ENCODE measurements around the gene GALR2.
"Not testable (repeated sequence)": the region's sequence is repeated elsewhere in the genome, so short reads cannot be mapped to it uniquely, and the experiment has no call there.

Gene GALR2

GRCh38 chr17:76076765-76077583 lies 2.4 kb downstream of the GALR2 start:
- no peak for TF ChIP-seq EZH2 (IDR thresholded peaks at IDR 0.05; ENCODE audit: borderline replicate concordance, low read length)
- TF ChIP-seq, protein P1, sequence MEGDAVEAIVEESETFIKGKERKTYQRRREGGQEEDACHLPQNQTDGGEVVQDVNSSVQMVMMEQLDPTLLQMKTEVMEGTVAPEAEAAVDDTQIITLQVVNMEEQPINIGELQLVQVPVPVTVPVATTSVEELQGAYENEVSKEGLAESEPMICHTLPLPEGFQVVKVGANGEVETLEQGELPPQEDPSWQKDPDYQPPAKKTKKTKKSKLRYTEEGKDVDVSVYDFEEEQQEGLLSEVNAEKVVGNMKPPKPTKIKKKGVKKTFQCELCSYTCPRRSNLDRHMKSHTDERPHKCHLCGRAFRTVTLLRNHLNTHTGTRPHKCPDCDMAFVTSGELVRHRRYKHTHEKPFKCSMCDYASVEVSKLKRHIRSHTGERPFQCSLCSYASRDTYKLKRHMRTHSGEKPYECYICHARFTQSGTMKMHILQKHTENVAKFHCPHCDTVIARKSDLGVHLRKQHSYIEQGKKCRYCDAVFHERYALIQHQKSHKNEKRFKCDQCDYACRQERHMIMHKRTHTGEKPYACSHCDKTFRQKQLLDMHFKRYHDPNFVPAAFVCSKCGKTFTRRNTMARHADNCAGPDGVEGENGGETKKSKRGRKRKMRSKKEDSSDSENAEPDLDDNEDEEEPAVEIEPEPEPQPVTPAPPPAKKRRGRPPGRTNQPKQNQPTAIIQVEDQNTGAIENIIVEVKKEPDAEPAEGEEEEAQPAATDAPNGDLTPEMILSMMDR (IDR thresholded peaks at IDR 0.05; ENCODE audit: low read length) = no peak
- H3F3A ChIP-seq (ENCODE audit: insufficient read depth, low read length) = no peaks in the 10 kb centered on the region
- no peaks in the 10 kb centered on the region for H3K9me2 ChIP-seq (ENCODE audit: low read depth, low read length)
- no peaks in the 10 kb centered on the region for H3K79me2 ChIP-seq (ENCODE audit: insufficient read depth, low read length)
- H3K27ac ChIP-seq (ENCODE audit: low read depth, low read length, poor library complexity, severe bottlenecking) = no peak overlapping the region
- H3K4me1 ChIP-seq (ENCODE audit: insufficient read depth, low read length, severe bottlenecking) = no peaks in the 10 kb centered on the region
- no peaks in the 10 kb centered on the region for H4K20me1 ChIP-seq (ENCODE audit: insufficient read depth, low read length)
- H3K4me2 ChIP-seq (ENCODE audit: low read length) = peak overlapping the region; percentile 39; the same call in 1 of the 2 replicates
- H3K27me3 ChIP-seq (ENCODE audit: insufficient read depth, low read length) = peaks cover 14% of the 10 kb centered on the region
- no peak overlapping the region for H3K4me3 ChIP-seq (ENCODE audit: low read depth, low read length, poor library complexity, severe bottlenecking)
- no peaks in the 10 kb centered on the region for H3K9me3 ChIP-seq (ENCODE audit: low read length)
- no peaks in the 10 kb centered on the region for H3K36me3 ChIP-seq (ENCODE audit: insufficient read depth, low read length)
- H2AFZ ChIP-seq (ENCODE audit: low read length) = no peak overlapping the region
- H3K9ac ChIP-seq (ENCODE audit: low read length) = no peak overlapping the region

GRCh38 chr17:76077584-76078110 lies 3.1 kb downstream of the GALR2 start:
- Histone ChIP-seq H3K27me3 (ENCODE audit: insufficient read depth, low read length) (peaks cover 14% of the 10 kb centered on the region), H3F3A (ENCODE audit: insufficient read depth, low read length) (no peaks in the 10 kb centered on the region), H4K20me1 (ENCODE audit: insufficient read depth, low read length) (no peaks in the 10 kb centered on the region), H3K9ac (ENCODE audit: low read length) (no peak overlapping the region), H3K9me3 (ENCODE audit: low read length) (no peaks in the 10 kb centered on the region), H2AFZ (ENCODE audit: low read length) (no peak overlapping the region), H3K36me3 (ENCODE audit: insufficient read depth, low read length) (peaks cover 5% of the 10 kb centered on the region; the same call in 1 of the 2 replicates), H3K4me3 (ENCODE audit: low read depth, low read length, poor library complexity, severe bottlenecking) (no peak overlapping the region), H3K4me1 (ENCODE audit: insufficient read depth, low read length, severe bottlenecking) (no peaks in the 10 kb centered on the region), H3K9me2 (ENCODE audit: low read depth, low read length) (no peaks in the 10 kb centered on the region), H3K79me2 (ENCODE audit: insufficient read depth, low read length) (no peaks in the 10 kb centered on the region), H3K4me2 (ENCODE audit: low read length) (no peak overlapping the region), H3K27ac (ENCODE audit: low read depth, low read length, poor library complexity, severe bottlenecking) (no peak overlapping the region)
- TF ChIP-seq, protein P1 (IDR thresholded peaks at IDR 0.05; ENCODE audit: low read length) = no peak
- TF ChIP-seq EZH2 (IDR thresholded peaks at IDR 0.05; ENCODE audit: borderline replicate concordance, low read length) = no peak

DNA sequence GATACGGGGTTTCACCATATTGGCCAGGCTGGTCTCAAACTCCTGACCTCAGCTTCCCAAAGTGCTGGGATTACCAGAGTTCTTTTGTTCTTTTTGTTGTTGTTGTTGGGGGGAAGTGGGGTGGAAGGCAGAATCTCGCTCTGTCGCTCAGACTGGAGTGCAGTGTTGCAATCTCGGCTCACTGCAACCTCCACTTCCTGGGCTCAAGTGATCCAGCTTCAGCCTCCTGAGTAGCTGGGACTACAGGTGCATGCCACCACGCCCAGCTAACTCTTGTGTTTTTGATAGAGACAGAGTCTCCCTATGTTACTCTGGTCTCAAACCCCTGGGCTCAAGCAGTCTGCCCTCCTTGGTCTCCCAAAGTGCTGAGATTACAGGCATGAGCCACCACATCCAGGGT lies 3.8 kb downstream of the GALR2 start:
- not testable (repeated sequence) for H3K27ac ChIP-seq (ENCODE audit: low read depth, low read length, poor library complexity, severe bottlenecking); H3F3A ChIP-seq (ENCODE audit: insufficient read depth, low read length); H3K4me2 ChIP-seq (ENCODE audit: low read length); H3K4me3 ChIP-seq (ENCODE audit: low read depth, low read length, poor library complexity, severe bottlenecking); H3K9ac ChIP-seq (ENCODE audit: low read length); H3K9me2 ChIP-seq (ENCODE audit: low read depth, low read length); H3K9me3 ChIP-seq (ENCODE audit: low read length); H2AFZ ChIP-seq (ENCODE audit: low read length); H3K4me1 ChIP-seq (ENCODE audit: insufficient read depth, low read length, severe bottlenecking); H3K79me2 ChIP-seq (ENCODE audit: insufficient read depth, low read length); H4K20me1 ChIP-seq (ENCODE audit: insufficient read depth, low read length)
- H3K27me3 ChIP-seq (ENCODE audit: insufficient read depth, low read length) = peaks cover 14% of the 10 kb centered on the region
- H3K36me3 ChIP-seq (ENCODE audit: insufficient read depth, low read length) = peaks cover 12% of the 10 kb centered on the region; the same call in 1 of the 2 replicates
